ENCODE measurements around the gene PDXP.

DNA sequence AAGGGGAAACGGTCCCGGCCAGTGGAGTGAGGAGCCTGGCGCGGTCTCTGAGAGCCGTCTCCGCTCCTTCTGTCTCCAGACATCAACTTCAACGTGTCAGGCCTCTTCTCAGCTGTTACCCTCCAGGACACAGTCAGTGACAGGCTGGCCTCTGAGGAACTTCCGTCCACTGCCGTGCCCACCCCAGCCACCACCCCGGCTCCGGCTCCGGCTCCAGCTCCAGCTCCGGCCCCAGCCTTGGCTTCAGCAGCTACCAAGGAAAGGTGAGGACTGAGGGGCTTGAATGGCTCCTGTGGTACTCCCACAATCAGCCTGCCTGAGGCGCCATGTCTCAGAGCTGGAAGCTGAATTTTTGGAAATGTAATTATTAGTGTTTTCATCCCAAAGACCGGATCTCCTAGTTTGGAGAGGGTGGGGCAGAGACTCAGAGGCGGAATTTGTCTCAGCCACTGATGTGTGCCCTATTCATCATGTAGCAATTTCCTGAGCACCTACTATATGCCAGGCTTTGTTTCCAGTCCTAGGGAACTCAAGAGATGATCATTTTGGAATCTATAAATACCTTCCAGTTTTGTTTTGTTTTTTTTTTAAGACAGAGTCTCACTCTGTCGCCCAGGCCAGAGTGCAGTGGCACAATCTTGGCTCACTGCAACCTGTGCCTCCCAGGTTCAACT is 7.9 kb upstream of the PDXP start:
- TF ChIP-seq, protein P1, sequence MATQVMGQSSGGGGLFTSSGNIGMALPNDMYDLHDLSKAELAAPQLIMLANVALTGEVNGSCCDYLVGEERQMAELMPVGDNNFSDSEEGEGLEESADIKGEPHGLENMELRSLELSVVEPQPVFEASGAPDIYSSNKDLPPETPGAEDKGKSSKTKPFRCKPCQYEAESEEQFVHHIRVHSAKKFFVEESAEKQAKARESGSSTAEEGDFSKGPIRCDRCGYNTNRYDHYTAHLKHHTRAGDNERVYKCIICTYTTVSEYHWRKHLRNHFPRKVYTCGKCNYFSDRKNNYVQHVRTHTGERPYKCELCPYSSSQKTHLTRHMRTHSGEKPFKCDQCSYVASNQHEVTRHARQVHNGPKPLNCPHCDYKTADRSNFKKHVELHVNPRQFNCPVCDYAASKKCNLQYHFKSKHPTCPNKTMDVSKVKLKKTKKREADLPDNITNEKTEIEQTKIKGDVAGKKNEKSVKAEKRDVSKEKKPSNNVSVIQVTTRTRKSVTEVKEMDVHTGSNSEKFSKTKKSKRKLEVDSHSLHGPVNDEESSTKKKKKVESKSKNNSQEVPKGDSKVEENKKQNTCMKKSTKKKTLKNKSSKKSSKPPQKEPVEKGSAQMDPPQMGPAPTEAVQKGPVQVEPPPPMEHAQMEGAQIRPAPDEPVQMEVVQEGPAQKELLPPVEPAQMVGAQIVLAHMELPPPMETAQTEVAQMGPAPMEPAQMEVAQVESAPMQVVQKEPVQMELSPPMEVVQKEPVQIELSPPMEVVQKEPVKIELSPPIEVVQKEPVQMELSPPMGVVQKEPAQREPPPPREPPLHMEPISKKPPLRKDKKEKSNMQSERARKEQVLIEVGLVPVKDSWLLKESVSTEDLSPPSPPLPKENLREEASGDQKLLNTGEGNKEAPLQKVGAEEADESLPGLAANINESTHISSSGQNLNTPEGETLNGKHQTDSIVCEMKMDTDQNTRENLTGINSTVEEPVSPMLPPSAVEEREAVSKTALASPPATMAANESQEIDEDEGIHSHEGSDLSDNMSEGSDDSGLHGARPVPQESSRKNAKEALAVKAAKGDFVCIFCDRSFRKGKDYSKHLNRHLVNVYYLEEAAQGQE (IDR thresholded peaks at IDR 0.05; ENCODE audit: insufficient read depth in 1 of 2, low read depth in 2 of 2, low read length in 2 of 2), result no peak
- TF ChIP-seq POLR2AphosphoS5 (IDR thresholded peaks at IDR 0.05; ENCODE audit: low read depth, low read length) (no peak), SIN3A (IDR thresholded peaks at IDR 0.05; ENCODE audit: borderline replicate concordance, insufficient read depth, low read length) (no peak), TAF1 (IDR thresholded peaks at IDR 0.05; ENCODE audit: borderline replicate concordance, insufficient read depth, low read length) (no peak), FOXP2 (optimal IDR thresholded peaks at IDR 0.05; ENCODE audit: borderline replicate concordance, extremely low read depth, extremely low read length, insufficient read depth) (no peak)

All from PFSK-1 (cell line).